Measurements from ENCODE around the gene SARDH. TPM values are rescaled to one million over a fixed set of nuclear protein-coding genes. Genes with fewer than 3 reads are reported as not detected.

Gene SARDH
- total and polyA plus RNA-seq, 2 experiments from 2014 or later, result 6.0 to 16.9 TPM

DNA sequence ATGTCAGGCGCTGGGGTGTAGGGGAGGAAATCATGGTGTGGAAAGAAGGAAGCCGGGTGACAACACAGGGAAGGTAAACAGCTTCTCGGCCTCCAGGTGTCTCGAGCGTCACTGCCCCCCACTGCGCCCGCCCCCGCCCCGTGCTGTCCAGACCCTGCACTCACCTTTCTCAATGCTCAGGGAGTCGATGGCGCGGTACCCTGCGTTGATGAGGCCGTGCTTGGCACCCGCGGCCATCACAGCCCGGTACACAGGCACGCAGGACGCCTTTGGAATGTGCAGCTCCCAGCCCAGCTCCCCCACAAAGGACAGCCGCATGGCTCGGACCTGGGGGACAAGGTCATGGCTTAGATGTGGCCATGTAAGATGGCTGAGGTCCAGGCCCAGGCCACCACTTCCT is 66.8 kb downstream of the SARDH start:
- peaks cover 19% of the 10 kb centered on the region for H3K4me1 ChIP-seq (ENCODE audit: low read depth)
- H3K4me3 ChIP-seq, result no peak overlapping the region
- no peak for DNase-seq (ENCODE audit: low read depth in 1 of 2, low spot score in 1 of 2)
- H3K9me3 ChIP-seq (ENCODE audit: low read depth), result no peaks in the 10 kb centered on the region
- H3K27ac ChIP-seq, result no peak overlapping the region
- TF ChIP-seq CTCF (IDR thresholded peaks at IDR 0.05; ENCODE audit: low read depth, low read length), result no peak
- H3K27me3 ChIP-seq, result no peaks in the 10 kb centered on the region
- H3K36me3 ChIP-seq, result no peaks in the 10 kb centered on the region

DNA sequence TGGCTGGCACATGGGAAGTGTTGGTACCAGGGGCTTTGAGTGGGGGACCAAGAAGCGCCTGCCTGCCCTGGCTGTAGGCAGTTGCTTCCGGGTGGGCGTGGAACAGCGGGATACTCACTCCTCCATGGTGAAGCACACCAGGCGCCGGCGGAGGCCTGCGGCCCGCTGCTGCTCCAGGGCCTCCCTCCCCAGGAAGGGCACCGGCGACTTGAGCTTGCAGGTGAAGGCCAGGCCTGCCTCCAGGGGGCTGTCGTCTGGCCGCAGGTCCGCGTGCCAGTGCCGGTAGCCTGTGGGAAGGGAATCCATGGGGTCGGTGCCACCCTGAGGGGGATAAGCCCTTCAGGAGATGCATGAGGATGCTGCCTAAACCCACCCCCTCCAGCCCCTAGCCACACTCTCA is 67.7 kb downstream of the SARDH start:
- no peak overlapping the region for H3K27ac ChIP-seq
- H3K4me1 ChIP-seq (ENCODE audit: low read depth), result peaks cover 19% of the 10 kb centered on the region
- no peaks in the 10 kb centered on the region for H3K36me3 ChIP-seq
- no peak overlapping the region for H3K4me3 ChIP-seq
- no peak for TF ChIP-seq CTCF (IDR thresholded peaks at IDR 0.05; ENCODE audit: low read depth, low read length)
- no peak for DNase-seq (ENCODE audit: low read depth in 1 of 2, low spot score in 1 of 2)
- no peaks in the 10 kb centered on the region for H3K9me3 ChIP-seq (ENCODE audit: low read depth)
- H3K27me3 ChIP-seq, result no peaks in the 10 kb centered on the region

GRCh38 chr9:133669182-133669801 is 68.9 kb downstream of the SARDH start:
- no peak overlapping the region for H3K4me3 ChIP-seq
- H3K27ac ChIP-seq, result no peak overlapping the region
- H3K27me3 ChIP-seq, result no peaks in the 10 kb centered on the region
- no peak for DNase-seq (ENCODE audit: low read depth in 1 of 2, low spot score in 1 of 2)
- H3K36me3 ChIP-seq, result no peaks in the 10 kb centered on the region
- H3K9me3 ChIP-seq (ENCODE audit: low read depth), result no peaks in the 10 kb centered on the region
- TF ChIP-seq CTCF (IDR thresholded peaks at IDR 0.05; ENCODE audit: low read depth, low read length), result no peak
- peaks cover 17% of the 10 kb centered on the region for H3K4me1 ChIP-seq (ENCODE audit: low read depth)

- Histone ChIP-seq H3K4me3 (no peak overlapping the region), H3K9me3 (ENCODE audit: low read depth) (no peaks in the 10 kb centered on the region), H3K27me3 (no peaks in the 10 kb centered on the region), H3K4me1 (ENCODE audit: low read depth) (peaks cover 4% of the 10 kb centered on the region), H3K27ac (no peak overlapping the region), H3K36me3 (no peaks in the 10 kb centered on the region)
- no peak for TF ChIP-seq CTCF (IDR thresholded peaks at IDR 0.05; ENCODE audit: low read depth, low read length)
- DNase-seq (ENCODE audit: low read depth in 1 of 2, low spot score in 1 of 2), result no peak
Observed at GRCh38 chr9:133667759-133668450, 70.2 kb downstream of the SARDH start.

- TF ChIP-seq CTCF (IDR thresholded peaks at IDR 0.05; ENCODE audit: low read depth, low read length), result no peak
Observed at GRCh38 chr9:133666845-133667244, 71.3 kb downstream of the SARDH start.

More at GRCh38 chr9:133666845-133667244, 71.3 kb downstream of the SARDH start:
- H3K36me3 ChIP-seq, result no peaks in the 10 kb centered on the region
- H3K27ac ChIP-seq, result no peak overlapping the region
- no peak overlapping the region for H3K4me3 ChIP-seq
- H3K4me1 ChIP-seq (ENCODE audit: low read depth), result no peaks in the 10 kb centered on the region
- DNase-seq (ENCODE audit: low read depth in 1 of 2, low spot score in 1 of 2), result no peak
- no peaks in the 10 kb centered on the region for H3K9me3 ChIP-seq (ENCODE audit: low read depth)
- no peaks in the 10 kb centered on the region for H3K27me3 ChIP-seq
